Esophagus squamous epithelium (tissue), 5 donors: ENCODE measurements around the gene P2RY6. TPM values are rescaled to one million over a fixed set of nuclear protein-coding genes. Genes with fewer than 3 reads are reported as not detected.

Source experiments
- DNase-seq: peaks from one replicate; lab custom pipeline; 2025; lab: John Stamatoyannopoulos, UW
- H3K27ac ChIP-seq, 4 donors: fragments of 200-600 bp; sonication (generic); one replicate each; pipeline ENCODE4 v1.5.1; 2016 to 2019; ENCODE audit warnings: mild to moderate bottlenecking in 1 of 4
- H3K27me3 ChIP-seq, 4 donors: fragments of 200-600 bp; sonication (generic); 1 replicate in 3 of 4; 2 replicates in 1 of 4; pipeline versions ENCODE4 v1.5.1 to v1.6.0; 2017 to 2021; ENCODE audit warnings: antibody characterized with exemption in 1 of 4
- H3K36me3 ChIP-seq, 3 donors: fragments of 200-600 bp; sonication (generic); one replicate each; pipeline ENCODE4 v1.5.1; 2016 to 2019
- H3K4me1 ChIP-seq, 3 donors: fragments of 200-600 bp; sonication (generic); one replicate each; pipeline ENCODE4 v1.5.1; 2017 to 2019
- H3K4me3 ChIP-seq, 4 donors: fragments of 200-600 bp; sonication (generic); 1 replicate in 3 of 4; 2 replicates in 1 of 4; pipeline ENCODE4 v1.5.1; 2016 to 2019; ENCODE audit warnings: mild to moderate bottlenecking in 2 of 4, moderate library complexity in 1 of 4
- H3K9me3 ChIP-seq, 3 donors: fragments of 200-600 bp; sonication (generic); one replicate each; pipeline ENCODE4 v1.5.1; 2016 to 2019
- POLR2A ChIP-seq, 4 donors: fragments of 450-650 bp; IDR thresholded peaks; one replicate each; pipeline ENCODE4 v1.6.1; 2017; ENCODE audit warnings: antibody characterized with exemption in 4 of 4, mild to moderate bottlenecking in 4 of 4, moderate library complexity in 3 of 4
- WGBS, 2 donors: methylation state at CpG; one replicate each; pipeline ENCODE4 v1.1.5; 2018; 5-methylcytosine and 5-hydroxymethylcytosine counted together
- intact Hi-C: fragments of 100-400 bp; cut with DNase I; formaldehyde crosslinking; loops from one replicate; pipeline ENCODE4 v1.15.0; 2022
- total RNA-seq, 4 donors: library from RNA; depleted of rRNA; stranded (reverse); fragments of >200 nt; gene quantifications; one replicate each; pipeline ENCODE4 v1.1.0, GENCODE V29; 2016
- TF ChIP-seq, protein P1 (sequence below), 6 experiments: fragments of 450-650 bp in 4 of 6; fragments of 200-600 bp in 2 of 6; sonication (generic) in 2 of 6; IDR thresholded peaks; one replicate each; pipeline ENCODE4 v1.5.1; 2016 to 2019; ENCODE audit warnings: antibody characterized with exemption in 6 of 6, mild to moderate bottlenecking in 4 of 6, moderate library complexity in 4 of 6
- donor health status: DM: yes; HTN: yes; CAD: no.

P2RY6 gene
- total RNA-seq, 4 donors from 2014 or later = 0.26 to 3.6 (median 1.3) TPM

DNA sequence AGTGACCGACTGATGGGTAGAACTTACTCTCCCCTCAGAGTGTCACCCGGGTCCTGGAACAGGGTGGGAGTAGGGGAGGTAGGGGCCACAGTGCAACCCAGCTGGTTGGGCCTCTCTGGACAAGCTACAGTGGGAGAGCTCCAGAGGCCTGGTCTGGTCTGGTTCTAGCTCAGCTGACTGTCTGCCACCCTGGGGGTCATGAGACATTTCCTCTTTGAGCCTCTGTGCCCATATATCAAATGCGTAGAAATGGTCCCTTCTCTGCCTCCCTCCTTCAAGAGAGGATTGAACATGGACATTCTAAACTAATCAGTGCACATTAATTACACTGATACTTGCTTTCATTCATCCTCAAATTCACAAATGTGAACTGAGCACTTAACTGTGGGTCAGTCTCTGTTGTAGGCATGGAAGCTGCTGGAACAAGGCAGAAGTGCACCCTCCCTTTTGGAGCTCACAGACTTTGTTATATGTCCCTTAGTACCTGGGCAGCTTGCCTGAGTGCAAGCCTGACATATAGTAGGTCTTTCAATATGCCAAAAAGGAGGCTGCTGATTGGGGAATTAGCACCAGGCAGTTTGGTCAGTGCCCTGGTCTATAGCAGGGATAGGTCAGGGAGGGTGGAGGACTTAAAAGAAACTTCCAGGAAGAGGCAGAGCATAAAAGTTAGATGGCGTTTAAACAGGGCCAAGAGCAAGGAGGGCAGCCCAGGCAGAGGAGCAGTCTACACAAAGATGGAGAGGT lies 61.7 kb downstream of the P2RY6 start:
- intact Hi-C loops = loop anchor here (2.0 kb wide), 1 partner anchor 27 kb away; no protein-coding TSS in a partner anchor
- H3K4me1 ChIP-seq = peaks cover 10 to 77% (median 36%) of the 10 kb centered on the region in 3 donors
- TF ChIP-seq, protein P1, sequence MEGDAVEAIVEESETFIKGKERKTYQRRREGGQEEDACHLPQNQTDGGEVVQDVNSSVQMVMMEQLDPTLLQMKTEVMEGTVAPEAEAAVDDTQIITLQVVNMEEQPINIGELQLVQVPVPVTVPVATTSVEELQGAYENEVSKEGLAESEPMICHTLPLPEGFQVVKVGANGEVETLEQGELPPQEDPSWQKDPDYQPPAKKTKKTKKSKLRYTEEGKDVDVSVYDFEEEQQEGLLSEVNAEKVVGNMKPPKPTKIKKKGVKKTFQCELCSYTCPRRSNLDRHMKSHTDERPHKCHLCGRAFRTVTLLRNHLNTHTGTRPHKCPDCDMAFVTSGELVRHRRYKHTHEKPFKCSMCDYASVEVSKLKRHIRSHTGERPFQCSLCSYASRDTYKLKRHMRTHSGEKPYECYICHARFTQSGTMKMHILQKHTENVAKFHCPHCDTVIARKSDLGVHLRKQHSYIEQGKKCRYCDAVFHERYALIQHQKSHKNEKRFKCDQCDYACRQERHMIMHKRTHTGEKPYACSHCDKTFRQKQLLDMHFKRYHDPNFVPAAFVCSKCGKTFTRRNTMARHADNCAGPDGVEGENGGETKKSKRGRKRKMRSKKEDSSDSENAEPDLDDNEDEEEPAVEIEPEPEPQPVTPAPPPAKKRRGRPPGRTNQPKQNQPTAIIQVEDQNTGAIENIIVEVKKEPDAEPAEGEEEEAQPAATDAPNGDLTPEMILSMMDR (IDR thresholded peaks at IDR 0.05) = no peak

DNA sequence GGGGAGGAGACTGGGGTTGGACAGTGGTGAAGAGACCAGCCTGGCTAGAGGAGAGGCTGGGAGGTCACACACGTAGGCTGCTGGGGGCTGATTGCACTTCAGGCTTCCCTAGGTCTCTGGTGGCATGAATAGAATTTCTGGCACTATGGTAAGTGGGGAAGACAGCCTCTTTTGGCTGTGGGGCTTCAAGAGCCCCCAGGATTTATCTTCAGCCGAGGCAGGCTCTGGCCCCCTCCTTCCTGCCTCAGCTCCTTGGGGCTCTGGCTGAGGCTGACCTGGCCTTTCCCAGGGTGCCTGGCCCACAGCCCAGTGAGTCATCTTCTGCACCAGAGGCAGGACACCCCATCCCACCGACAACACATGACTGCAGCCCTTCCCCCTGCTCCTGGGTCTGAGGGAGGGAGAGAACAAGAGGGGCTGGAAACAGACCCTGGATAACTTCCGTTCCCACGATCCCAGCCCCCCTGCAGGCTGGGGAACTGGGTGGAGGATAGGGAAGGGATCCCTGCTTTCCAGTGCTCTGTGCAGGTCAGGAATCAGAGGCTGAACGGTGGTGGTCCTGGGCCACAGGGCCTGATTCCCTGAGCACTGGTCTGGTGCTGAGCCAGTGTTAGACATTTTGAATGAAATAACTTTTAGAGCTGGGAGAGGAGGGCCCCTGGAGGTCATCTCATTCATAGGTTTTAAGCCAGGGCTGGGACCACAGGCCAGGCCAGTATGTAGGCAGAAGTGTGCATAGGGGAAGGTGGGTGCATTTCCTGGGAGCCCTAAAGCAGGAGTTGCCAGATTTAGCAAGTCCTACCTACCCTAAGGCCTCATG lies 62.5 kb downstream of the P2RY6 start:
- Histone ChIP-seq H3K27ac (peak overlapping the region; percentile 27 to 81 (median 50)), H3K9me3 (no peaks in the 10 kb centered on the region), H3K4me1 (peaks cover 10 to 78% (median 36%) of the 10 kb centered on the region in 3 donors), H3K27me3 (no peaks in the 10 kb centered on the region), H3K36me3 (no peaks in the 10 kb centered on the region), H3K4me3 (no peak overlapping the region)
- no peak for TF ChIP-seq POLR2A (IDR thresholded peaks at IDR 0.05)
- TF ChIP-seq, protein P1 (IDR thresholded peaks at IDR 0.05) = no peak
- intact Hi-C loops = loop anchor here (2.0 kb wide), 1 partner anchor 28 kb away; no protein-coding TSS in a partner anchor
- DNase-seq = no peak
- WGBS, 2 donors = 28 to 56% methylated on average over 2 to 3 of the region's 6 CpGs

More for the DNA sequence above, 61.7 kb downstream of the P2RY6 start:
- 64 to 68% methylated on average over 2 of the region's 4 CpGs for WGBS, 2 donors
- Histone ChIP-seq H3K36me3 (no peaks in the 10 kb centered on the region), H3K27ac (peak overlapping the region; percentile 11 to 81 (median 48)), H3K9me3 (no peaks in the 10 kb centered on the region), H3K4me3 (no peak overlapping the region), H3K27me3 (no peaks in the 10 kb centered on the region)
- DNase-seq = no peak

- DNase-seq = no peak
- Histone ChIP-seq H3K9me3 (no peaks in the 10 kb centered on the region), H3K36me3 (no peaks in the 10 kb centered on the region), H3K4me1 (peaks cover 10 to 78% (median 37%) of the 10 kb centered on the region in 3 donors), H3K27ac (peak overlapping the region; percentile 27 to 81 (median 50)), H3K4me3 (no peak overlapping the region), H3K27me3 (no peaks in the 10 kb centered on the region)
- TF ChIP-seq, protein P1 (IDR thresholded peaks at IDR 0.05) = peak; percentile 89 to 100 (median 93)
- no peak for TF ChIP-seq POLR2A (IDR thresholded peaks at IDR 0.05)
- intact Hi-C loops = loop anchor here (2.0 kb wide), 1 partner anchor 29 kb away; no protein-coding TSS in a partner anchor
- 7 to 13% methylated on average over 2 to 3 of the region's 4 CpGs for WGBS, 2 donors
These were observed 63.2 kb downstream of the P2RY6 start for GRCh38 chr11:73335204-73335923.

DNA sequence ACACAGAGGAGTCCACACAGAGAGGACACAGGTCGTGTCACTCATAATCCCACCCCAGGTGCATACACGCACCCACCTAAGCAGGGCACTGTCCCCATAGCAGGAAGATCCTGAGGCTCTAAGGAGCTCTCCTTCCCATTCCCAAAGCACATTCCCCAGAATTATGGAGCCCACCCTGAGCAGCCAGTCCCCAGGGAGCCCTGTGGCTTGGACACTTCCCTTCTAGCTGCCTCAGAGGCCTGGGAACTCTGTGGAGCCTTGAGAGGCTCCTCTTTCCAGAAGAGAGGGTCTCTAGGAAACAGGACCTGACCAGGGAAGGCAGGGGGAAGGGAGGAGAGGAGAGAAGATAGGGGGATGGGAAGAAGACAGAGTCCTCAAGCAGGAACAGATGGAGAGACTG lies 65.7 kb downstream of the P2RY6 start:
- H3K27me3 ChIP-seq = peaks cover 0 to 6% (median 0%) of the 10 kb centered on the region in 4 donors
- intact Hi-C loops = no loop called here
- no peaks in the 10 kb centered on the region for H3K36me3 ChIP-seq
- peak overlapping the region in 3 of 4 donors; percentile 46 to 55 (median 54) for H3K27ac ChIP-seq
- peaks cover 16 to 77% (median 18%) of the 10 kb centered on the region in 3 donors for H3K4me1 ChIP-seq
- no peak for DNase-seq
- no peaks in the 10 kb centered on the region for H3K9me3 ChIP-seq
- WGBS, 2 donors = 87% methylated on average over 2 of the region's 2 CpGs; no CpG with 5 or more reads in 1 of the 2 donors
- no peak for TF ChIP-seq POLR2A (IDR thresholded peaks at IDR 0.05)
- TF ChIP-seq, protein P1 (IDR thresholded peaks at IDR 0.05) = no peak
- no peak overlapping the region for H3K4me3 ChIP-seq
